Activated naive CD4-positive, alpha-beta T cell treated with anti-CD3 and anti-CD28 coated beads, Interleukin-2, amount 10 ng/mL, durations not matched to agents 7 days and 5 days (primary cell): ENCODE measurements around the gene RAPGEF4.

Experiments
- CTCF ChIA-PET: fragments of 350-600 bp; sonication (Branson Sonifier 250); formaldehyde crosslinking; loops from one replicate; lab custom pipeline; 2021; ENCODE audit warnings: antibody characterized with exemption; lab: Charles Lee
- DNase-seq: peaks from one replicate; pipeline ENCODE4 v3.0.0-alpha.2; 2020
- H3K27ac Mint-ChIP-seq: one replicate; pipeline ENCODE4 v1.8.0; 2021; ENCODE audit warnings: mild to moderate bottlenecking, moderate library complexity, mixed read lengths
- H3K27me3 Mint-ChIP-seq: one replicate; pipeline ENCODE4 v1.8.0; 2021; ENCODE audit warnings: mild to moderate bottlenecking, mixed read lengths
- H3K36me3 Mint-ChIP-seq: one replicate; pipeline ENCODE4 v1.8.0; 2021; ENCODE audit warnings: mixed read lengths
- H3K4me1 Mint-ChIP-seq: one replicate; pipeline ENCODE4 v1.8.0; 2021; ENCODE audit warnings: mixed read lengths
- H3K4me3 Mint-ChIP-seq: one replicate; pipeline ENCODE4 v1.8.0; 2021; ENCODE audit warnings: mild to moderate bottlenecking, moderate library complexity, mixed read lengths
- H3K9me3 Mint-ChIP-seq: one replicate; pipeline ENCODE4 v1.8.0; 2021; ENCODE audit warnings: mixed read lengths

RAPGEF4 gene

GRCh38 chr2:172888714-172889669 is 153.3 kb downstream of the RAPGEF4 start:
- H3K36me3 Mint-ChIP-seq: no peaks in the 10 kb centered on the region
- H3K4me3 Mint-ChIP-seq: no peak overlapping the region
- peaks cover 29% of the 10 kb centered on the region for H3K27me3 Mint-ChIP-seq
- no peaks in the 10 kb centered on the region for H3K9me3 Mint-ChIP-seq
- H3K4me1 Mint-ChIP-seq: no peaks in the 10 kb centered on the region
- CTCF ChIA-PET: no interaction called here
- DNase-seq: no peak
- H3K27ac Mint-ChIP-seq: no peak overlapping the region

GRCh38 chr2:172889768-172890430 is 154.3 kb downstream of the RAPGEF4 start:
- H3K27me3 Mint-ChIP-seq: peaks cover 33% of the 10 kb centered on the region
- H3K9me3 Mint-ChIP-seq: no peaks in the 10 kb centered on the region
- no peaks in the 10 kb centered on the region for H3K4me1 Mint-ChIP-seq
- CTCF ChIA-PET: no interaction called here
- H3K4me3 Mint-ChIP-seq: no peak overlapping the region
- H3K36me3 Mint-ChIP-seq: no peaks in the 10 kb centered on the region
- no peak for DNase-seq
- no peak overlapping the region for H3K27ac Mint-ChIP-seq

- no peak for DNase-seq
- Mint-ChIP-seq H3K27me3 (peaks cover 29% of the 10 kb centered on the region), H3K4me1 (no peaks in the 10 kb centered on the region), H3K36me3 (no peaks in the 10 kb centered on the region), H3K4me3 (no peak overlapping the region), H3K27ac (no peak overlapping the region), H3K9me3 (no peaks in the 10 kb centered on the region)
- CTCF ChIA-PET: no interaction called here
These were observed 157.5 kb downstream of the RAPGEF4 start for GRCh38 chr2:172893111-172893510.

GRCh38 chr2:172893671-172894070 is 158.0 kb downstream of the RAPGEF4 start:
- peaks cover 35% of the 10 kb centered on the region for H3K27me3 Mint-ChIP-seq
- H3K36me3 Mint-ChIP-seq: no peaks in the 10 kb centered on the region

GRCh38 chr2:172894689-172895387 is 159.2 kb downstream of the RAPGEF4 start:
- H3K27ac Mint-ChIP-seq: no peak overlapping the region
- CTCF ChIA-PET: no interaction called here
- H3K4me1 Mint-ChIP-seq: no peaks in the 10 kb centered on the region
- peaks cover 40% of the 10 kb centered on the region for H3K27me3 Mint-ChIP-seq
- DNase-seq: no peak
- H3K36me3 Mint-ChIP-seq: no peaks in the 10 kb centered on the region
- no peaks in the 10 kb centered on the region for H3K9me3 Mint-ChIP-seq
- no peak overlapping the region for H3K4me3 Mint-ChIP-seq

More at GRCh38 chr2:172893671-172894070, 158.0 kb downstream of the RAPGEF4 start:
- Mint-ChIP-seq H3K4me3 (no peak overlapping the region), H3K9me3 (no peaks in the 10 kb centered on the region), H3K27ac (no peak overlapping the region), H3K4me1 (no peaks in the 10 kb centered on the region)
- CTCF ChIA-PET: no interaction called here
- DNase-seq: no peak

- Mint-ChIP-seq H3K9me3 (no peaks in the 10 kb centered on the region), H3K36me3 (no peaks in the 10 kb centered on the region), H3K4me1 (no peaks in the 10 kb centered on the region), H3K27ac (no peak overlapping the region), H3K4me3 (no peak overlapping the region), H3K27me3 (peaks cover 41% of the 10 kb centered on the region)
- CTCF ChIA-PET: no interaction called here
- no peak for DNase-seq
These were observed 161.0 kb downstream of the RAPGEF4 start for GRCh38 chr2:172896661-172897081.

- CTCF ChIA-PET: no interaction called here
- Mint-ChIP-seq H3K9me3 (no peaks in the 10 kb centered on the region), H3K4me3 (no peak overlapping the region), H3K27ac (no peak overlapping the region), H3K36me3 (no peaks in the 10 kb centered on the region), H3K4me1 (no peaks in the 10 kb centered on the region), H3K27me3 (peaks cover 20% of the 10 kb centered on the region)
- no peak for DNase-seq
These were observed 165.2 kb downstream of the RAPGEF4 start for GRCh38 chr2:172900871-172901270.

GRCh38 chr2:172901913-172902312 is 166.3 kb downstream of the RAPGEF4 start:
- no peaks in the 10 kb centered on the region for H3K9me3 Mint-ChIP-seq
- no peak overlapping the region for H3K4me3 Mint-ChIP-seq
- H3K36me3 Mint-ChIP-seq: no peaks in the 10 kb centered on the region
- H3K27me3 Mint-ChIP-seq: peaks cover 20% of the 10 kb centered on the region
- no peak for DNase-seq
- CTCF ChIA-PET: no interaction called here
- H3K27ac Mint-ChIP-seq: no peak overlapping the region
- H3K4me1 Mint-ChIP-seq: no peaks in the 10 kb centered on the region

GRCh38 chr2:172904236-172904635 is 168.6 kb downstream of the RAPGEF4 start:
- H3K9me3 Mint-ChIP-seq: no peaks in the 10 kb centered on the region
- H3K27ac Mint-ChIP-seq: no peak overlapping the region
- H3K36me3 Mint-ChIP-seq: no peaks in the 10 kb centered on the region
- CTCF ChIA-PET: interaction anchor here (0.9 kb wide), 1 partner anchor 16 kb away, joined by 3 read pairs; no protein-coding TSS in a partner anchor
- DNase-seq: no peak
- peaks cover 9% of the 10 kb centered on the region for H3K27me3 Mint-ChIP-seq
- H3K4me1 Mint-ChIP-seq: no peaks in the 10 kb centered on the region
- H3K4me3 Mint-ChIP-seq: no peak overlapping the region

- no peak overlapping the region for H3K27ac Mint-ChIP-seq
These were observed 170.5 kb downstream of the RAPGEF4 start for GRCh38 chr2:172905937-172906811.

GRCh38 chr2:172908275-172908674 is 172.6 kb downstream of the RAPGEF4 start:
- no peaks in the 10 kb centered on the region for H3K36me3 Mint-ChIP-seq
- DNase-seq: no peak
- H3K4me1 Mint-ChIP-seq: no peaks in the 10 kb centered on the region
- H3K4me3 Mint-ChIP-seq: no peak overlapping the region
- no peaks in the 10 kb centered on the region for H3K9me3 Mint-ChIP-seq
- H3K27me3 Mint-ChIP-seq: no peaks in the 10 kb centered on the region
- H3K27ac Mint-ChIP-seq: no peak overlapping the region
- CTCF ChIA-PET: interaction anchor here (1.4 kb wide), 1 partner anchor 23 kb away, joined by 6 read pairs; no protein-coding TSS in a partner anchor

More at GRCh38 chr2:172905937-172906811, 170.5 kb downstream of the RAPGEF4 start:
- H3K9me3 Mint-ChIP-seq: no peaks in the 10 kb centered on the region
- no peaks in the 10 kb centered on the region for H3K27me3 Mint-ChIP-seq
- DNase-seq: no peak
- no peaks in the 10 kb centered on the region for H3K36me3 Mint-ChIP-seq
- H3K4me1 Mint-ChIP-seq: no peaks in the 10 kb centered on the region
- CTCF ChIA-PET: interaction anchor here (1.0 kb wide), 1 partner anchor 26 kb away, joined by 3 read pairs; no protein-coding TSS in a partner anchor
- no peak overlapping the region for H3K4me3 Mint-ChIP-seq

- no peaks in the 10 kb centered on the region for H3K4me1 Mint-ChIP-seq
- H3K36me3 Mint-ChIP-seq: no peaks in the 10 kb centered on the region
- no peaks in the 10 kb centered on the region for H3K9me3 Mint-ChIP-seq
- H3K27ac Mint-ChIP-seq: no peak overlapping the region
- H3K4me3 Mint-ChIP-seq: no peak overlapping the region
- no peaks in the 10 kb centered on the region for H3K27me3 Mint-ChIP-seq
- CTCF ChIA-PET: no interaction called here
- DNase-seq: no peak
These were observed 173.8 kb downstream of the RAPGEF4 start for GRCh38 chr2:172909454-172909853.

GRCh38 chr2:172912266-172912665 is 176.6 kb downstream of the RAPGEF4 start:
- no peak for DNase-seq
- no peaks in the 10 kb centered on the region for H3K27me3 Mint-ChIP-seq
- H3K4me3 Mint-ChIP-seq: no peak overlapping the region
- H3K4me1 Mint-ChIP-seq: no peaks in the 10 kb centered on the region
- no peaks in the 10 kb centered on the region for H3K9me3 Mint-ChIP-seq
- H3K36me3 Mint-ChIP-seq: no peaks in the 10 kb centered on the region
- CTCF ChIA-PET: no interaction called here
- no peak overlapping the region for H3K27ac Mint-ChIP-seq
